HG02623 (cell line): ENCODE measurements around the gene TMEM120B.

Experiments used
- ATAC-seq: cut with Tn5 transposase; IDR thresholded peaks from one replicate; pipeline ENCODE4 v1.9.1; 2021; ENCODE audit warnings: moderate library complexity; ENCODE audit not compliant: unreplicated experiment

Gene TMEM120B

GRCh38 chr12:121812921-121813896, 100.7 kb downstream of the TMEM120B start:
- no peak for ATAC-seq

- no peak for ATAC-seq
These were observed 101.4 kb downstream of the TMEM120B start for GRCh38 chr12:121813951-121814350.

- no peak for ATAC-seq
These were observed 102.0 kb downstream of the TMEM120B start for GRCh38 chr12:121814429-121815119.

GRCh38 chr12:121815263-121815662, 102.7 kb downstream of the TMEM120B start:
- no peak for ATAC-seq

GRCh38 chr12:121816925-121817647, 104.5 kb downstream of the TMEM120B start:
- no peak for ATAC-seq

- ATAC-seq: no peak
These were observed 105.1 kb downstream of the TMEM120B start for GRCh38 chr12:121817648-121818043.

- ATAC-seq: no peak
These were observed 106.8 kb downstream of the TMEM120B start for GRCh38 chr12:121819212-121819949.

- no peak for ATAC-seq
These were observed 107.5 kb downstream of the TMEM120B start for GRCh38 chr12:121820056-121820455.

- no peak for ATAC-seq
These were observed 110.0 kb downstream of the TMEM120B start for GRCh38 chr12:121822393-121823100.

GRCh38 chr12:121823101-121823726, 110.7 kb downstream of the TMEM120B start:
- ATAC-seq: no peak

GRCh38 chr12:121823727-121824115, 111.2 kb downstream of the TMEM120B start:
- ATAC-seq: no peak

GRCh38 chr12:121825041-121825523, 112.5 kb downstream of the TMEM120B start:
- ATAC-seq: no peak

- ATAC-seq: no peak
These were observed 114.0 kb downstream of the TMEM120B start for GRCh38 chr12:121826318-121827150.

- no peak for ATAC-seq
These were observed 115.0 kb downstream of the TMEM120B start for GRCh38 chr12:121827351-121828099.

- ATAC-seq: no peak
These were observed 115.8 kb downstream of the TMEM120B start for GRCh38 chr12:121828306-121828705.

- ATAC-seq: no peak
These were observed 116.3 kb downstream of the TMEM120B start for GRCh38 chr12:121828826-121829225.

GRCh38 chr12:121829250-121829918, 116.8 kb downstream of the TMEM120B start:
- no peak for ATAC-seq
